GM21723 (cell line): ENCODE data around the gene FGFR4.

ENCODE experiments used
- ATAC-seq: cut with Tn5 transposase; IDR thresholded peaks from one replicate; pipeline ENCODE4 v1.9.1; 2021; ENCODE audit warnings: mild to moderate bottlenecking, moderate library complexity; ENCODE audit not compliant: unreplicated experiment

FGFR4 gene

GRCh38 chr5:177131019-177131320, 44.3 kb downstream of the FGFR4 start:
- ATAC-seq, result no peak

- ATAC-seq, result no peak
Observed at GRCh38 chr5:177131352-177132135, 44.8 kb downstream of the FGFR4 start.

GRCh38 chr5:177132136-177133095, 45.7 kb downstream of the FGFR4 start:
- peak; percentile 15 for ATAC-seq

GRCh38 chr5:177133096-177133852, 46.6 kb downstream of the FGFR4 start, which contains the start of gene NSD1:
Gene NSD1 (plus strand): TSS chr5:177133773. CDS start chr5:177135104, 1,331 bp downstream.
- peak; percentile 68 for ATAC-seq

GRCh38 chr5:177133853-177134696, 47.4 kb downstream of the FGFR4 start:
- ATAC-seq, result peak; percentile 38

GRCh38 chr5:177134697-177135225, 48.0 kb downstream of the FGFR4 start:
- ATAC-seq, result no peak

GRCh38 chr5:177140312-177140711, 53.6 kb downstream of the FGFR4 start:
- no peak for ATAC-seq

GRCh38 chr5:177141496-177141895, 54.8 kb downstream of the FGFR4 start:
- ATAC-seq, result no peak

- ATAC-seq, result no peak
Observed at GRCh38 chr5:177142098-177142611, 55.4 kb downstream of the FGFR4 start.

- ATAC-seq, result no peak
Observed at GRCh38 chr5:177142778-177143177, 56.1 kb downstream of the FGFR4 start.

GRCh38 chr5:177146891-177147638, 60.4 kb downstream of the FGFR4 start:
- no peak for ATAC-seq
